Endothelial cell of hepatic sinusoid (primary cell): ENCODE results near the gene DEFB127.
"Not testable (repeated sequence)": the region's sequence is repeated elsewhere in the genome, so short reads cannot be mapped to it uniquely, and the experiment has no call there.

ENCODE experiments used
- in situ Hi-C: cut with HindIII; loops from 2 replicates; pipeline ENCODE4 v1.10.0; 2017; ENCODE audit warnings: low sequenced_read_pairs

DEFB127 gene

GRCh38 chr20:157154-157553 is at the start of gene DEFB127:
Gene DEFB127 (plus strand): TSS chr20:157454. CDS start chr20:157545, 91 bp downstream.
- in situ Hi-C loops: no loop called here

DNA sequence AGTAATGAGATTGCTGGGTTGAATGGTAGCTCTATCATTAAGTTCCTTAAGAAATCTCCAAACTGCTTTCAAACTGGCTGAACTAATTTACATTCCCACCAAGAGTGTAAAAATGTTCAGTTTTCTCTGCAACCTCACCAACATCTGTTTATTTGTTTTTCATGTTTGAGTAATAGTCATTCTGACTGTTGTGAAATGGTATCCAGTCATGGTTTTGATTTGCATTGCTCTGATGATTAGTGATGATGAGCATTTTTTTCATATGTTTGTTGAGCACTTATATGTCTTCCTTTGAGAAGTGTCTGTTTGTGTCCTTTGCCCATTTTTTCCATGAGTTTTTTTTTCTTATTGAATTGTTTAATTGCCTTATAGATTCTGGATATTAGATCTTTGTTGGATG is 44.9 kb upstream of the DEFB127 start:
- in situ Hi-C loops: no loop called here

GRCh38 chr20:117518-117917 is 39.7 kb upstream of the DEFB127 start:
- in situ Hi-C loops: no loop called here

- in situ Hi-C loops: not testable (repeated sequence)
Measured at GRCh38 chr20:129786-130323, 27.4 kb upstream of the DEFB127 start.

- in situ Hi-C loops: loop anchor here (5.0 kb wide), 2 partner anchors 54 to 89 kb away; partner anchors contain the start of gene DEFB129
Measured at GRCh38 chr20:137668-138490, 19.4 kb upstream of the DEFB127 start.

DNA sequence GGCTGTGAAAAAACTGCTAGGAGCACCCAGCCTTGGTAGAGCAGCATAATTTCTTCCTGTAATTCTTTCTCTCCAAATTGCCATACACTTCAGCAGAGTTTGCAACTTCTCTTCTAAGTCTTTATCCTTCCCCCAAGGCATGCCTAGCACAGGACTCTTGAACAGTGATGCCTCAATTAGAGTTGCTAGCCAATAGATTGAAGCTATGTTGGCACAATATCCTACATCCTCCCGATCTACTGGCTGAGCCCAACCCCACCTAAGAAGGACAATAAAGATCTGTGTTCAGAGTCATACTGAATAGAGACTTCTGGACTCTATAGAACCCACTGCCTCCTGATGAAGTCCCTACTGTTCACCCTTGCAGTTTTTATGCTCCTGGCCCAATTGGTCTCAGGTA is 15.0 kb upstream of the DEFB127 start, which contains the start of gene DEFB126:
TSS of gene DEFB126 (plus strand) at position 301 of the 400 bp plus-strand sequence. CDS start at position 340, 39 bp downstream.
- in situ Hi-C loops: no loop called here

- in situ Hi-C loops: no loop called here
Measured at GRCh38 chr20:145877-146276, 11.4 kb upstream of the DEFB127 start.

- in situ Hi-C loops: no loop called here
Measured at GRCh38 chr20:152131-152530, 5.1 kb upstream of the DEFB127 start.

GRCh38 chr20:164618-165017 is 7.4 kb downstream of the DEFB127 start:
- in situ Hi-C loops: loop anchor here (5.0 kb wide), 1 partner anchor 73 kb away; no protein-coding TSS in a partner anchor

DNA sequence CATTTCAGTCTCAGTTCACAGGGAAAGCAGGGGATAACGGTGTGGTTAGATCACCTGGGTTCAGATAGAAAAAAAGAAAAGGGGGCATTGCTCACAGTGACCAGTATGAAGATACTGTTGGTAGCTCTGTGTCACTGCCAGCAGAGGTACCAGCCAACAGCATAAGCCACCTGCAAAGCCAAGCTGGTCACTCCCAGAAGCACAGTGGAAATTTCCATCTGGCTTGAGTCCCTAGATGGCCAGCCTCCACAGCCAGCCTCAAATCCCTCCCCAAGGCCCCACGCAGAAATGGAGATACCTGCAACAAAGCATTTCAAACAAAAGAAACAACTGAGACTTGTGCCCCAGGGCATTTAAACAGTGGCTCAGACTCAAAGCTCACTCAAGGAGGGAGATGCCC is 11.6 kb downstream of the DEFB127 start:
- in situ Hi-C loops: loop anchor here (5.0 kb wide), 1 partner anchor 68 kb away; no protein-coding TSS in a partner anchor

DNA sequence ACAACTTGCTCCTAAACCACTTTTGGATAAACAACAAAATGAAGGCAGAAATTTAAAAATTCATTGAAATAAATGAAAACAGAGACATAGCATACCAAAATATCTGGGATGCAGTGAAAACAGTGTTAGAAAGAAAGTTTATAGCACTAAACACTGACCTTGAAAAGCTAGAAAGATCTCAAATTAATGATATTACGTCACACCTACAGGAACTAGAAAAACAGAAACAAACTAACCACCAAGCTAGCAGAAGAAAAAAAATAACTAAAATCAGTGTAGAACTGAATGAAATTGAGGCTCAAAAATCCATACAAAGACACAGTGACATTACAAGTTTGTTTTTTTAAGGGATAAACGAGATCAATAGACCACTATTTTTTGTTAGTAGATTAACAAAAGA is 27.0 kb downstream of the DEFB127 start:
- in situ Hi-C loops: no loop called here

- in situ Hi-C loops: no loop called here
Measured at GRCh38 chr20:187733-188132, 30.5 kb downstream of the DEFB127 start.

GRCh38 chr20:189611-190010 is 32.4 kb downstream of the DEFB127 start, which contains the start of gene DEFB128:
Gene DEFB128 (minus strand): TSS chr20:189711. CDS start chr20:189623, 88 bp downstream.
- in situ Hi-C loops: loop anchor here (5.0 kb wide), 1 partner anchor 52 kb away; no protein-coding TSS in a partner anchor

- in situ Hi-C loops: no loop called here
Measured at GRCh38 chr20:198225-198624, 41.0 kb downstream of the DEFB127 start.

DNA sequence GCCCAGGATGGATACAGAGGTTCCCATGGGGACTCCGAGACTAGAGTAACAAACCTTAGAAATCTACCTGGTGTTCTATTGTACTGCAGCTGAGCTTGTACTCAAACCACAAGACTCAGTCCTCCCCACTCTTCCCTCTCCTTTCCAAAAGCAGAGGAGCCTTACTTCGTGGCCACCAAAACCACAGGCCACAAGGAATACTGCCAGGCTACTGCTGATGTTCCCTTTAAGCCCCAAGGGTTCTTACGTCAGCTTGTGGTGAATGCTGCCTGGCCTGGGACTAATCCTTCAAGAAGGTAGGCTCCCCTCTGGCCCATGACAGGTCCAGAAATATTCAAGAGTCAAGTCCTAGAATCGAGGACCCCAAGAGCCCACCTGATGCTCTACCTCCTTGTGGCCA is 42.7 kb downstream of the DEFB127 start:
- in situ Hi-C loops: no loop called here

DNA sequence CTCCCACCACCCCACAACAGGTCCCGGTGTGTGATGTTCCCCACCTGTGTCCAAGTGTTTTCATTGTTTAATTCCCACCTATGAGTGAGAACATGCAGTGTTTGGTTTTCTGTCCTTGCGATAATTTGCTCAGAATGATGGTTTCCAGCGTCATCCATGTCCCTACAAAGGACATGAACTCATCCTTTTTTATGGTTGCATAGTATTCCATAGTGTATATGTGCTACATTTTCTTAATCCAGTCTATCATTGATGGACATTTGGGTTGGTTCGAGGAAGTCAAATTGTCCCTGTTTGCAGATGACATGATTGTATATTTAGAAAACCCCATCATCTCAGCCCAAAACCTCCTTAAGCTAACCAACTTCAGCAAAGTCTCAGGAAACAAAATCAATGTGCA is 46.4 kb downstream of the DEFB127 start:
- in situ Hi-C loops: not testable (repeated sequence)
